Smooth muscle cell (in vitro differentiated cells): Measurements from ENCODE around the gene MYT1. TPM values are rescaled to one million over a fixed set of nuclear protein-coding genes. Genes with fewer than 3 reads are reported as not detected.

Source experiments
- DNase-seq: peaks from one replicate; lab custom pipeline; 2025; ENCODE audit not compliant: unreplicated experiment; lab: John Stamatoyannopoulos, UW
- H2AFZ ChIP-seq: fragments of 200-600 bp; sonication (generic); 2 replicates; pipeline ENCODE4 v1.6.0; 2016; ENCODE audit warnings: antibody characterized with exemption, low read depth, mild to moderate bottlenecking
- H3F3A ChIP-seq: fragments of 200-600 bp; sonication (generic); 2 replicates; pipeline ENCODE4 v1.6.0; 2017; ENCODE audit warnings: antibody characterized with exemption, low read depth
- H3K27ac ChIP-seq: fragments of 200-600 bp; sonication (generic); 2 replicates; pipeline ENCODE4 v1.5.1; 2016; ENCODE audit warnings: low read depth, mild to moderate bottlenecking
- H3K27me3 ChIP-seq: fragments of 200-600 bp; sonication (generic); 2 replicates; pipeline ENCODE4 v1.6.1; 2016; ENCODE audit warnings: low read depth, mild to moderate bottlenecking
- H3K36me3 ChIP-seq: fragments of 200-600 bp; sonication (generic); 2 replicates; pipeline ENCODE4 v1.5.1; 2016; ENCODE audit warnings: low read depth
- H3K4me1 ChIP-seq: fragments of 200-600 bp; sonication (generic); 2 replicates; pipeline ENCODE4 v1.5.1; 2016; ENCODE audit warnings: low read depth
- H3K4me2 ChIP-seq: fragments of 200-600 bp; sonication (generic); 2 replicates; pipeline ENCODE4 v1.6.0; 2016; ENCODE audit warnings: mild to moderate bottlenecking
- H3K4me3 ChIP-seq: fragments of 200-600 bp; sonication (generic); 2 replicates; pipeline ENCODE4 v1.5.1; 2016; ENCODE audit warnings: mild to moderate bottlenecking
- H3K79me2 ChIP-seq: fragments of 200-600 bp; sonication (generic); 2 replicates; pipeline ENCODE4 v1.6.0; 2016; ENCODE audit warnings: low read depth, mild to moderate bottlenecking
- H3K9ac ChIP-seq: fragments of 200-600 bp; sonication (generic); 2 replicates; pipeline ENCODE4 v1.6.0; 2016; ENCODE audit warnings: low read depth
- H3K9me3 ChIP-seq: fragments of 200-600 bp; sonication (generic); replicated peaks from 2 replicates; pipeline ENCODE4 v1.5.1; 2016; ENCODE audit warnings: low read depth
- H4K20me1 ChIP-seq: fragments of 200-600 bp; sonication (generic); 2 replicates; pipeline ENCODE4 v1.6.0; 2016; ENCODE audit warnings: low read depth
- CTCF ChIP-seq: fragments of 200-600 bp; sonication (generic); IDR thresholded peaks from 2 replicates; pipeline ENCODE4 v1.5.1; 2017; ENCODE audit warnings: borderline replicate concordance, mild to moderate bottlenecking, antibody characterized with exemption; ENCODE audit not compliant: insufficient read depth, poor library complexity, severe bottlenecking
- WGBS: methylation state at CpG from one replicate; pipeline ENCODE4 v1.1.7; 2016; ENCODE audit warnings: low lambda C conversion rate; 5-methylcytosine and 5-hydroxymethylcytosine counted together
- polyA plus RNA-seq: library from polyadenylated mRNA; unstranded; fragments of >200 nt; fragmentation: Nextera tagmentation; extraction: Ambion mirVana; gene quantifications from 2 replicates; pipeline ENCODE4 v1.2.1, GENCODE V29; 2016
- total RNA-seq: library from RNA; depleted of rRNA; stranded (reverse); fragments of >200 nt; gene quantifications from 2 replicates; pipeline ENCODE4 v1.2.3, GENCODE V29; 2014

MYT1 gene
- total and polyA plus RNA-seq, 2 experiments from 2014 or later, result 0.09 TPM; not detected in 1

DNA sequence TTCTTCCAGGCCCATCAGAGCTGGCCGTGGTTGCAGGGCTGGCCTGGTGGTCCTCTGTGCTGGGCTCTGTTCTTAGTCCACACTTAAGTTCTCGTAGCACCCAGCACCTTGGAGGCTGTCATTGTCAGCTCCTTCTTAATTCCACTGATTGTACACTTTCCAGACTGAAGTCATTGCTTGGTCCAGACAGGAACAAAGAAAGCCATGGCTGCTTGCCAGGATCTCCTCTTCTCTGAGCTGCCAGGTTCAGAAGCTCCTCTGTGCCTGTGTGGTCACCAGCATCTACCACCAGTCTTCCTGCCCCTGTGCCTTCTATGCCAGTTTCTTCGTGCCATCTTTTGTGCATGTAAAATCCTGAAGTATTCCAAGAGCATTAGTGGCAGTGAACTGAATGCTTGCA, 51.8 kb downstream of the MYT1 start:
- H3F3A ChIP-seq, result no peaks in the 10 kb centered on the region
- no peaks in the 10 kb centered on the region for H4K20me1 ChIP-seq
- H3K9ac ChIP-seq, result no peak overlapping the region
- H3K27me3 ChIP-seq, result no peaks in the 10 kb centered on the region
- H3K4me3 ChIP-seq, result no peak overlapping the region
- no peaks in the 10 kb centered on the region for H3K79me2 ChIP-seq
- H3K4me1 ChIP-seq, result no peaks in the 10 kb centered on the region
- H3K9me3 ChIP-seq, result no peaks in the 10 kb centered on the region
- H3K4me2 ChIP-seq, result no peak overlapping the region
- no peaks in the 10 kb centered on the region for H3K36me3 ChIP-seq
- no peak for TF ChIP-seq CTCF
- 82% methylated on average over 3 of the region's 3 CpGs for WGBS
- H2AFZ ChIP-seq, result no peak overlapping the region
- no peak overlapping the region for H3K27ac ChIP-seq
- DNase-seq, result no peak

- Histone ChIP-seq H3K4me2 (no peak overlapping the region), H3K79me2 (no peaks in the 10 kb centered on the region), H3K9ac (no peak overlapping the region), H3K4me3 (no peak overlapping the region), H2AFZ (no peak overlapping the region), H3K27ac (no peak overlapping the region), H3F3A (no peaks in the 10 kb centered on the region), H3K9me3 (no peaks in the 10 kb centered on the region), H4K20me1 (no peaks in the 10 kb centered on the region), H3K36me3 (no peaks in the 10 kb centered on the region), H3K27me3 (no peaks in the 10 kb centered on the region), H3K4me1 (no peaks in the 10 kb centered on the region)
- TF ChIP-seq CTCF, result no peak
- 95% methylated on average over 11 of the region's 11 CpGs for WGBS
- DNase-seq, result no peak
These were observed 52.7 kb downstream of the MYT1 start for GRCh38 chr20:64216910-64217309.

DNA sequence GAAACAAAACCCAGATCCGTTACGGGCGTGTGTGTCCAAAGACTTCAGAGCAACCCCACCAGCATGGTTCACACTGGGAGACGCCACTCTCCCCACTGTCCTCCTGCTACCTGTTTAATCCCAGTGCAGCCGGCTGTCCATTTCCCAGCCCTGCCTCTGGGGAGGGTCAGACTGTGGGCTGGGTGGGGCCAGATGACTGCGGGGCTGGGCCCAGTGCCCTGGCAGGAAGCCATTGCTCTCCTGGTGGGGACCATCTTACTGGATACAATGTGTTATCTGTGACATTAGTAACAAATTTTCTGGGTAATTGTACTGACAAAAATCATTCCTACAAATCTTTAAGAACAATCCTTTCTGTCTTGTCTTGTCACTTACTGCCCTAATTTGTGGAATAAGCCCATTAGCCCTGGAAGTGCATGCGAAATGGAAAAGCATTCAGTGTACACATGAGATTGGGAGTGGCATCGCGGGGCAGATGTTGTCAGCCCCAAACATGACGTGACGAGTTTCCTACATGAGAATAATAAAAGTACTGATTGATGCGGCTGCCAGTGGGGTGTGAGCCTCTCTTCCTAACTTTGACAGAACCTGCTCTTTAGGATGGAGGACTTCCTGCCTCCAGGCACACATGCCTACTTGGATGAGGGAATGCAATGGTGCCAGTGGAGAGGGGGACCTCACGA, 53.4 kb downstream of the MYT1 start:
- no peaks in the 10 kb centered on the region for H3K9me3 ChIP-seq
- H2AFZ ChIP-seq, result no peak overlapping the region
- H3K27ac ChIP-seq, result no peak overlapping the region
- H3K27me3 ChIP-seq, result no peaks in the 10 kb centered on the region
- WGBS, result 90% methylated on average over 13 of the region's 13 CpGs
- no peaks in the 10 kb centered on the region for H3F3A ChIP-seq
- H3K9ac ChIP-seq, result no peak overlapping the region
- H3K4me3 ChIP-seq, result no peak overlapping the region
- H3K4me2 ChIP-seq, result no peak overlapping the region
- TF ChIP-seq CTCF, result no peak
- DNase-seq, result no peak
- no peaks in the 10 kb centered on the region for H3K4me1 ChIP-seq
- H4K20me1 ChIP-seq, result no peaks in the 10 kb centered on the region
- H3K79me2 ChIP-seq, result no peaks in the 10 kb centered on the region
- no peaks in the 10 kb centered on the region for H3K36me3 ChIP-seq

DNA sequence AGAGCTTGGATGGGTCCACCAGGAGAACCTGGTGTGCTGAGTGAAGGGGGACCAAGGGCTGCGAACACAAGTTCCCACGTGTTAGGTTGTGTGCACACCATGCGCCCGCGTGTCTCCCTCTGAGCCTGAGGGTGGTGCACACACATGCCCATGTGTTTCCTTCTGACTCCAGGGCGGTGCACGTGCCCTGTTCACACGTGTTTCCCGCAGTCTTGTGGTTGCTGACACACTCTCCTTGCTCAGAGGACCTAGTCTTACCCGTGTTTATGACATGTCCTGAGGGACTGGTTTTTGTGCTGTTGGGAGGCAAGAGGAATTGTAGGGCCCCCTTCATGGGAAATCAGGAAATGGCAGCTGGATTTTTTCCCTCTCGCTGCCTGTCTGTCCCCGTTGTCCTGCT, 55.0 kb downstream of the MYT1 start:
- no peak overlapping the region for H2AFZ ChIP-seq
- 90% methylated on average over 12 of the region's 12 CpGs for WGBS
- peaks cover 14% of the 10 kb centered on the region for H3K4me1 ChIP-seq
- H3K27ac ChIP-seq, result no peak overlapping the region
- H3F3A ChIP-seq, result peaks cover 4% of the 10 kb centered on the region
- DNase-seq, result no peak
- H3K4me2 ChIP-seq, result no peak overlapping the region
- H3K36me3 ChIP-seq, result no peaks in the 10 kb centered on the region
- H3K9ac ChIP-seq, result no peak overlapping the region
- no peaks in the 10 kb centered on the region for H4K20me1 ChIP-seq
- H3K9me3 ChIP-seq, result no peaks in the 10 kb centered on the region
- TF ChIP-seq CTCF, result no peak
- H3K4me3 ChIP-seq, result no peak overlapping the region
- H3K79me2 ChIP-seq, result no peaks in the 10 kb centered on the region
- no peaks in the 10 kb centered on the region for H3K27me3 ChIP-seq
